WTC11 (cell line): ENCODE data around the gene EID2. TPM values are rescaled to one million over a fixed set of nuclear protein-coding genes. Genes with fewer than 3 reads are reported as not detected.
A peak's percentile ranks its signal among the peaks of the same experiment; 100 is the strongest.

Experiments
- ATAC-seq: fragments of 200-7000 bp; cut with Tn5 transposase; 2 replicates; pipeline ENCODE4 v1.10.0; 2021; ENCODE audit warnings: mild to moderate bottlenecking, moderate library complexity
- CTCF ChIA-PET: fragments of 300-600 bp; sonication (Branson Sonifier 250); formaldehyde crosslinking; loops from one replicate; lab custom pipeline; 2021; ENCODE audit warnings: antibody characterized with exemption; lab: Charles Lee
- POLR2A ChIA-PET: fragments of 350-600 bp; sonication (Branson Sonifier 250); formaldehyde crosslinking; loops from one replicate; lab custom pipeline; 2021; ENCODE audit warnings: antibody characterized with exemption; lab: Charles Lee
- DNase-seq: peaks from one replicate; pipeline ENCODE4 v3.0.0; 2021; ENCODE audit warnings: low spot score
- H3K27ac Mint-ChIP-seq: 2 replicates; pipeline ENCODE4 v1.8.0; 2021; ENCODE audit warnings: mixed read lengths
- H3K27me3 Mint-ChIP-seq: 2 replicates; pipeline ENCODE4 v1.8.0; 2021; ENCODE audit warnings: low read depth, mild to moderate bottlenecking, moderate library complexity, mixed read lengths
- H3K36me3 Mint-ChIP-seq: 2 replicates; pipeline ENCODE4 v1.8.0; 2021; ENCODE audit warnings: mixed read lengths
- H3K4me1 Mint-ChIP-seq: 2 replicates; pipeline ENCODE4 v1.8.0; 2022; ENCODE audit warnings: mixed read lengths
- H3K4me3 Mint-ChIP-seq: 2 replicates; pipeline ENCODE4 v1.8.0; 2021; ENCODE audit warnings: mild to moderate bottlenecking, moderate library complexity, mixed read lengths
- H3K9me3 Mint-ChIP-seq: 2 replicates; pipeline ENCODE4 v1.8.0; 2021; ENCODE audit warnings: mixed read lengths
- CREB1 ChIP-seq: sonication (generic); formaldehyde crosslinking; IDR thresholded peaks from 2 replicates; pipeline ENCODE4 v1.8.0; 2023; ENCODE audit warnings: mild to moderate bottlenecking, missing genetic modification reagents
- FOXK1 ChIP-seq: sonication (generic); formaldehyde crosslinking; IDR thresholded peaks from 2 replicates; pipeline ENCODE4 v1.8.0; 2022; ENCODE audit warnings: mild to moderate bottlenecking, moderate library complexity, missing genetic modification reagents
- GABPB1 ChIP-seq: sonication (generic); formaldehyde crosslinking; IDR thresholded peaks from 2 replicates; pipeline ENCODE4 v1.8.1; 2023; ENCODE audit warnings: mild to moderate bottlenecking, missing genetic modification reagents
- IRF2 ChIP-seq: sonication (generic); formaldehyde crosslinking; IDR thresholded peaks from 2 replicates; pipeline ENCODE4 v1.8.0; 2022; ENCODE audit warnings: low read depth, missing genetic modification reagents, borderline replicate concordance
- JAZF1 ChIP-seq: fragments of 250-450 bp; sonication (Bioruptor Pico); IDR thresholded peaks from 2 replicates; pipeline ENCODE4 v1.9.0; 2021; ENCODE audit warnings: moderate library complexity, mild to moderate bottlenecking, inconsistent platforms
- PRRX2 ChIP-seq: fragments of 250-450 bp; sonication (Bioruptor Pico); IDR thresholded peaks from 2 replicates; pipeline ENCODE4 v1.8.0; 2021; ENCODE audit warnings: mild to moderate bottlenecking
- RORB ChIP-seq: fragments of 250-450 bp; sonication (Bioruptor Pico); IDR thresholded peaks from 2 replicates; pipeline ENCODE4 v1.9.0; 2021; ENCODE audit warnings: mild to moderate bottlenecking
- TCF7 ChIP-seq: sonication (generic); formaldehyde crosslinking; IDR thresholded peaks from 2 replicates; pipeline ENCODE4 v1.8.0; 2022; ENCODE audit warnings: mild to moderate bottlenecking, low read depth, missing genetic modification reagents, moderate library complexity
- TEAD4 ChIP-seq: sonication (generic); formaldehyde crosslinking; IDR thresholded peaks from 2 replicates; pipeline ENCODE4 v1.8.0; 2022; ENCODE audit warnings: mild to moderate bottlenecking, missing genetic modification reagents
- ZNF219 ChIP-seq: sonication (generic); formaldehyde crosslinking; IDR thresholded peaks from 2 replicates; pipeline ENCODE4 v1.8.0; 2023; ENCODE audit warnings: missing genetic modification reagents, mild to moderate bottlenecking, borderline replicate concordance
- ZNF671 ChIP-seq: fragments of 250-450 bp; sonication (Bioruptor Pico); IDR thresholded peaks from 2 replicates; pipeline ENCODE4 v1.8.0; 2021; ENCODE audit warnings: mild to moderate bottlenecking
- total RNA-seq: library from RNA; stranded (reverse); gene quantifications from 3 replicates; pipeline ENCODE4 v1.2.3, GENCODE V29; 2021
- TF ChIP-seq, protein P1 (sequence below): fragments of 250-450 bp; sonication (Bioruptor Pico); IDR thresholded peaks from 2 replicates; pipeline ENCODE4 v1.9.0; 2021; ENCODE audit warnings: mild to moderate bottlenecking, borderline replicate concordance
- TF ChIP-seq, protein P2 (sequence below): sonication (generic); formaldehyde crosslinking; IDR thresholded peaks from 2 replicates; pipeline ENCODE4 v1.8.1; 2022; ENCODE audit warnings: mild to moderate bottlenecking, missing genetic modification reagents, moderate library complexity, borderline replicate concordance
- TF ChIP-seq, protein P3 (sequence below): sonication (generic); formaldehyde crosslinking; IDR thresholded peaks from 2 replicates; pipeline ENCODE4 v1.8.1; 2023; ENCODE audit warnings: mild to moderate bottlenecking, missing genetic modification reagents, moderate library complexity
- TF ChIP-seq, protein P4 (sequence below): sonication (generic); formaldehyde crosslinking; IDR thresholded peaks from 2 replicates; pipeline ENCODE4 v1.8.1; 2023; ENCODE audit warnings: mild to moderate bottlenecking, moderate library complexity, missing genetic modification reagents
- TF ChIP-seq, protein P5 (sequence below): sonication (generic); formaldehyde crosslinking; IDR thresholded peaks from 2 replicates; pipeline ENCODE4 v1.8.1; 2023; ENCODE audit warnings: mild to moderate bottlenecking, missing genetic modification reagents

EID2 gene
- total RNA-seq, 1 experiment from 2014 or later = 21.5 TPM

DNA sequence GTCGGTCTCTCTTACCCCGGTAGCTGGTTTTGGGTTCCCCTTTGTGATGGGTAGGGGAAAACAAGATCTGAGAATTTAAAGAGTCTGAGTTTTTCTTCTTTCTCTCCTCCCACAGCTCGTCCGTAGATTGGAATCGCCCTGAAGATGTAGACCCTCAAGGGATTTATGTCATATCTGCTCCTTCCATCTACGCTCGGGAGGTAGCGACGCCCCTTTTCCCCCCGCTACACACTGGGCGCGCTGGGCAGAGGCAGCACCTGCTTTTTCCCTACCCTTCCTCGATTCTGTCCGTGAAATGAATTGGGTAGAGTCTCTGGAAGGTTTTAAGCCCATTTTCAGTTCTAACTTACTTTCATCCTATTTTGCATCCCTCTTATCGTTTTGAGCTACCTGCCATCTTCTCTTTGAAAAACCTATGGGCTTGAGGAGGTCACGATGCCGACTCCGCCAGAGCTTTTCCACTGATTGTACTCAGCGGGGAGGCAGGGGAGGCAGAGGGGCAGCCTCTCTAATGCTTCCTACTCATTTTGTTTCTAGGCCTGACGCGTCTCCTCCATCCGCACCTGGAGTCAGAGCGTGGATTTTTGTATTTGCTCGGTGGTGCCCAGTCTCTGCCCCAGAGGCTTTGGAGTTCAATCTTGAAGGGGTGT is 32.1 kb downstream of the EID2 start:
- peaks cover 10% of the 10 kb centered on the region for H3K4me1 Mint-ChIP-seq
- no peak overlapping the region for H3K27ac Mint-ChIP-seq
- ChIA-PET CTCF (interaction anchor here (0.9 to 2.0 kb wide), 3 partner anchors 24 to 33 kb away, joined by 3 to 9 read pairs (median 3); partner anchors contain the start of genes EID2B and TIMM50), POLR2A (no interaction called here)
- H3K9me3 Mint-ChIP-seq = no peaks in the 10 kb centered on the region
- DNase-seq (no peak), ATAC-seq (no peak)
- peaks cover 86% of the 10 kb centered on the region for H3K27me3 Mint-ChIP-seq
- TF ChIP-seq TCF7 (CRISPR knock-in tag) (no peak), FOXK1 (no peak), ZNF671 (CRISPR knock-in tag) (no peak), ZNF219 (no peak), GABPB1 (no peak), JAZF1 (no peak), RORB (no peak), IRF2 (no peak), PRRX2 (CRISPR knock-in tag) (no peak), CREB1 (CRISPR knock-in tag) (no peak), TEAD4 (CRISPR knock-in tag) (no peak)
- TF ChIP-seq, protein P1, sequence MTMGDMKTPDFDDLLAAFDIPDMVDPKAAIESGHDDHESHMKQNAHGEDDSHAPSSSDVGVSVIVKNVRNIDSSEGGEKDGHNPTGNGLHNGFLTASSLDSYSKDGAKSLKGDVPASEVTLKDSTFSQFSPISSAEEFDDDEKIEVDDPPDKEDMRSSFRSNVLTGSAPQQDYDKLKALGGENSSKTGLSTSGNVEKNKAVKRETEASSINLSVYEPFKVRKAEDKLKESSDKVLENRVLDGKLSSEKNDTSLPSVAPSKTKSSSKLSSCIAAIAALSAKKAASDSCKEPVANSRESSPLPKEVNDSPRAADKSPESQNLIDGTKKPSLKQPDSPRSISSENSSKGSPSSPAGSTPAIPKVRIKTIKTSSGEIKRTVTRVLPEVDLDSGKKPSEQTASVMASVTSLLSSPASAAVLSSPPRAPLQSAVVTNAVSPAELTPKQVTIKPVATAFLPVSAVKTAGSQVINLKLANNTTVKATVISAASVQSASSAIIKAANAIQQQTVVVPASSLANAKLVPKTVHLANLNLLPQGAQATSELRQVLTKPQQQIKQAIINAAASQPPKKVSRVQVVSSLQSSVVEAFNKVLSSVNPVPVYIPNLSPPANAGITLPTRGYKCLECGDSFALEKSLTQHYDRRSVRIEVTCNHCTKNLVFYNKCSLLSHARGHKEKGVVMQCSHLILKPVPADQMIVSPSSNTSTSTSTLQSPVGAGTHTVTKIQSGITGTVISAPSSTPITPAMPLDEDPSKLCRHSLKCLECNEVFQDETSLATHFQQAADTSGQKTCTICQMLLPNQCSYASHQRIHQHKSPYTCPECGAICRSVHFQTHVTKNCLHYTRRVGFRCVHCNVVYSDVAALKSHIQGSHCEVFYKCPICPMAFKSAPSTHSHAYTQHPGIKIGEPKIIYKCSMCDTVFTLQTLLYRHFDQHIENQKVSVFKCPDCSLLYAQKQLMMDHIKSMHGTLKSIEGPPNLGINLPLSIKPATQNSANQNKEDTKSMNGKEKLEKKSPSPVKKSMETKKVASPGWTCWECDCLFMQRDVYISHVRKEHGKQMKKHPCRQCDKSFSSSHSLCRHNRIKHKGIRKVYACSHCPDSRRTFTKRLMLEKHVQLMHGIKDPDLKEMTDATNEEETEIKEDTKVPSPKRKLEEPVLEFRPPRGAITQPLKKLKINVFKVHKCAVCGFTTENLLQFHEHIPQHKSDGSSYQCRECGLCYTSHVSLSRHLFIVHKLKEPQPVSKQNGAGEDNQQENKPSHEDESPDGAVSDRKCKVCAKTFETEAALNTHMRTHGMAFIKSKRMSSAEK (CRISPR knock-in tag) = no peak
- TF ChIP-seq, protein P2, sequence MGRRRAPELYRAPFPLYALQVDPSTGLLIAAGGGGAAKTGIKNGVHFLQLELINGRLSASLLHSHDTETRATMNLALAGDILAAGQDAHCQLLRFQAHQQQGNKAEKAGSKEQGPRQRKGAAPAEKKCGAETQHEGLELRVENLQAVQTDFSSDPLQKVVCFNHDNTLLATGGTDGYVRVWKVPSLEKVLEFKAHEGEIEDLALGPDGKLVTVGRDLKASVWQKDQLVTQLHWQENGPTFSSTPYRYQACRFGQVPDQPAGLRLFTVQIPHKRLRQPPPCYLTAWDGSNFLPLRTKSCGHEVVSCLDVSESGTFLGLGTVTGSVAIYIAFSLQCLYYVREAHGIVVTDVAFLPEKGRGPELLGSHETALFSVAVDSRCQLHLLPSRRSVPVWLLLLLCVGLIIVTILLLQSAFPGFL (CRISPR knock-in tag) = no peak
- TF ChIP-seq, protein P3, sequence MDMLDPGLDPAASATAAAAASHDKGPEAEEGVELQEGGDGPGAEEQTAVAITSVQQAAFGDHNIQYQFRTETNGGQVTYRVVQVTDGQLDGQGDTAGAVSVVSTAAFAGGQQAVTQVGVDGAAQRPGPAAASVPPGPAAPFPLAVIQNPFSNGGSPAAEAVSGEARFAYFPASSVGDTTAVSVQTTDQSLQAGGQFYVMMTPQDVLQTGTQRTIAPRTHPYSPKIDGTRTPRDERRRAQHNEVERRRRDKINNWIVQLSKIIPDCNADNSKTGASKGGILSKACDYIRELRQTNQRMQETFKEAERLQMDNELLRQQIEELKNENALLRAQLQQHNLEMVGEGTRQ (CRISPR knock-in tag) = no peak
- TF ChIP-seq, protein P4, sequence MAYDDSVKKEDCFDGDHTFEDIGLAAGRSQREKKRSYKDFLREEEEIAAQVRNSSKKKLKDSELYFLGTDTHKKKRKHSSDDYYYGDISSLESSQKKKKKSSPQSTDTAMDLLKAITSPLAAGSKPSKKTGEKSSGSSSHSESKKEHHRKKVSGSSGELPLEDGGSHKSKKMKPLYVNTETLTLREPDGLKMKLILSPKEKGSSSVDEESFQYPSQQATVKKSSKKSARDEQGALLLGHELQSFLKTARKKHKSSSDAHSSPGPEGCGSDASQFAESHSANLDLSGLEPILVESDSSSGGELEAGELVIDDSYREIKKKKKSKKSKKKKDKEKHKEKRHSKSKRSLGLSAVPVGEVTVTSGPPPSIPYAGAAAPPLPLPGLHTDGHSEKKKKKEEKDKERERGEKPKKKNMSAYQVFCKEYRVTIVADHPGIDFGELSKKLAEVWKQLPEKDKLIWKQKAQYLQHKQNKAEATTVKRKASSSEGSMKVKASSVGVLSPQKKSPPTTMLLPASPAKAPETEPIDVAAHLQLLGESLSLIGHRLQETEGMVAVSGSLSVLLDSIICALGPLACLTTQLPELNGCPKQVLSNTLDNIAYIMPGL = no peak
- TF ChIP-seq, protein P5, sequence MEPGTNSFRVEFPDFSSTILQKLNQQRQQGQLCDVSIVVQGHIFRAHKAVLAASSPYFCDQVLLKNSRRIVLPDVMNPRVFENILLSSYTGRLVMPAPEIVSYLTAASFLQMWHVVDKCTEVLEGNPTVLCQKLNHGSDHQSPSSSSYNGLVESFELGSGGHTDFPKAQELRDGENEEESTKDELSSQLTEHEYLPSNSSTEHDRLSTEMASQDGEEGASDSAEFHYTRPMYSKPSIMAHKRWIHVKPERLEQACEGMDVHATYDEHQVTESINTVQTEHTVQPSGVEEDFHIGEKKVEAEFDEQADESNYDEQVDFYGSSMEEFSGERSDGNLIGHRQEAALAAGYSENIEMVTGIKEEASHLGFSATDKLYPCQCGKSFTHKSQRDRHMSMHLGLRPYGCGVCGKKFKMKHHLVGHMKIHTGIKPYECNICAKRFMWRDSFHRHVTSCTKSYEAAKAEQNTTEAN = no peak
- peak overlapping the region; percentile 67 for H3K4me3 Mint-ChIP-seq
- peaks cover 6% of the 10 kb centered on the region for H3K36me3 Mint-ChIP-seq
